ENCODE data around the gene SIN3B. TPM values are rescaled to one million over a fixed set of nuclear protein-coding genes. Genes with fewer than 3 reads are reported as not detected.

The SIN3B gene
- polyA plus RNA-seq, 2 of the 4 experiments (the other 2 are of a cell fraction) = 12.2 to 21.3 TPM

GRCh38 chr19:16830679-16831078 lies 1.5 kb downstream of the SIN3B start:
- H3K4me3 ChIP-seq = peak overlapping the region; percentile 81; the same call in 2 of the 3 replicates
- H3K4me2 ChIP-seq = peak overlapping the region; percentile 74
- FAIRE-seq (no peak), ATAC-seq (no peak), DNase-seq (ENCODE audit: low read depth in 1 of 2, low spot score in 1 of 2) (no peak)
- POLR2A ChIA-PET = no interaction called here
- CTCF ChIA-PET = no interaction called here
- TF ChIP-seq ZC3H11A (IDR thresholded peaks at IDR 0.05) = no peak
- TF ChIP-seq CBX2 (IDR thresholded peaks at IDR 0.05; ENCODE audit: borderline replicate concordance, low read depth) = no peak
- TF ChIP-seq ZNF302 (CRISPR knock-in tag; IDR thresholded peaks at IDR 0.05) = no peak
- no peak for TF ChIP-seq HOXB5 (CRISPR knock-in tag; IDR thresholded peaks at IDR 0.05)
- no peak for TF ChIP-seq EHMT2 (IDR thresholded peaks at IDR 0.05; ENCODE audit: low read depth)
- no peak for TF ChIP-seq ATOH8 (CRISPR knock-in tag; IDR thresholded peaks at IDR 0.05; ENCODE audit: low read depth)
- no peak for TF ChIP-seq FOSL2 (IDR thresholded peaks at IDR 0.05)
- no peak for TF ChIP-seq FOSL2 (CRISPR knock-in tag; IDR thresholded peaks at IDR 0.05)
- no peaks in the 10 kb centered on the region for H3K9me3 ChIP-seq
- H3K4me1 ChIP-seq = peaks cover 9% of the 10 kb centered on the region
- H3K27ac ChIP-seq = peak overlapping the region; percentile 82 to 99; a peak in 4 of 6 replicates
- WGBS (ENCODE audit: missing lambda C conversion rate) = 75% methylated on average over 3 of the region's 3 CpGs

GRCh38 chr19:16831531-16831930 lies 2.3 kb downstream of the SIN3B start:
- 94% methylated on average over 8 of the region's 9 CpGs for WGBS (ENCODE audit: missing lambda C conversion rate)
- Histone ChIP-seq H3K27ac (no peak overlapping the region), H3K4me3 (no peak overlapping the region), H3K4me1 (peaks cover 8% of the 10 kb centered on the region; the same call in 2 of the 3 replicates), H3K4me2 (no peak overlapping the region), H3K9me3 (no peaks in the 10 kb centered on the region)
- POLR2A ChIA-PET = interaction anchor here (0.6 kb wide), 1 partner anchor 10 kb away, joined by 3 read pairs; no protein-coding TSS in a partner anchor
- FAIRE-seq (no peak), ATAC-seq (no peak), DNase-seq (ENCODE audit: low read depth in 1 of 2, low spot score in 1 of 2) (no peak)
- no peak for TF ChIP-seq PHF8 (IDR thresholded peaks at IDR 0.05; ENCODE audit: borderline replicate concordance, low read depth)
- no peak for TF ChIP-seq JUN (IDR thresholded peaks at IDR 0.05)
- TF ChIP-seq RNF2 (IDR thresholded peaks at IDR 0.05; ENCODE audit: borderline replicate concordance, low read depth) = no peak
- no peak for TF ChIP-seq NPAS2 (CRISPR knock-in tag; IDR thresholded peaks at IDR 0.05; ENCODE audit: borderline replicate concordance)
- no peak for TF ChIP-seq USF2 (IDR thresholded peaks at IDR 0.05)
- TF ChIP-seq ESRRA (IDR thresholded peaks at IDR 0.05; ENCODE audit: borderline replicate concordance, low read length) = no peak
- TF ChIP-seq HOXB13 (CRISPR knock-in tag; IDR thresholded peaks at IDR 0.05; ENCODE audit: low read depth) = no peak
- no peak for TF ChIP-seq HES2 (IDR thresholded peaks at IDR 0.05)
- TF ChIP-seq RARB (CRISPR knock-in tag; IDR thresholded peaks at IDR 0.05) = no peak
- no peak for TF ChIP-seq CTCF (IDR thresholded peaks at IDR 0.05)
- TF ChIP-seq PBX3 (IDR thresholded peaks at IDR 0.05) = no peak
- no peak for TF ChIP-seq NFE2L2 (conservative IDR thresholded peaks at IDR 0.05; ENCODE audit: low read length)
- CTCF ChIA-PET = no interaction called here
